HL-60 (cell line): ENCODE measurements around the gene SNX5.

Experiments
- DNase-seq, 2 experiments: peaks; one replicate each; pipeline ENCODE4 v3.0.0-alpha.2; 2010 to 2020; ENCODE audit warnings: low read depth in 1 of 2, low spot score in 1 of 2
- H3K27ac ChIP-seq: fragments of 250-450 bp; sonication (Bioruptor Pico); replicated peaks from 2 replicates; pipeline ENCODE4 v1.5.1; 2020; ENCODE audit warnings: mild to moderate bottlenecking, moderate library complexity
- H3K27me3 ChIP-seq: fragments of 250-450 bp; sonication (Bioruptor Pico); 2 replicates; pipeline ENCODE4 v1.5.1; 2021; ENCODE audit warnings: mild to moderate bottlenecking, moderate library complexity; ENCODE audit not compliant: insufficient read depth, poor library complexity, severe bottlenecking
- H3K4me3 ChIP-seq: replicated peaks from 2 replicates; pipeline ENCODE4 v1.5.1; 2011; ENCODE audit warnings: mild to moderate bottlenecking, control low read depth, low read length; ENCODE audit not compliant: insufficient read depth
- GABPA ChIP-seq: IDR thresholded peaks from 2 replicates; pipeline ENCODE4 v1.6.1; 2012; ENCODE audit warnings: low read depth
- POLR2AphosphoS5 ChIP-seq: IDR thresholded peaks from 2 replicates; pipeline ENCODE4 v1.6.1; 2012; ENCODE audit warnings: low read depth
- REST ChIP-seq: IDR thresholded peaks from 2 replicates; pipeline ENCODE4 v1.6.1; 2012; ENCODE audit warnings: low read depth; ENCODE audit not compliant: insufficient replicate concordance
- SPI1 ChIP-seq: IDR thresholded peaks from 2 replicates; pipeline ENCODE4 v1.6.1; 2012; ENCODE audit warnings: low read depth, mild to moderate bottlenecking, borderline replicate concordance
- TF ChIP-seq, protein P1 (sequence below): IDR thresholded peaks from one replicate; pipeline ENCODE4 v1.5.1; 2011; ENCODE audit warnings: low read length, control low read depth, inconsistent platforms; ENCODE audit not compliant: insufficient read depth

The SNX5 gene

GRCh38 chr20:17936286-17936760 is 32.3 kb downstream of the SNX5 start:
- Histone ChIP-seq H3K27ac (no peak overlapping the region), H3K4me3 (no peak overlapping the region), H3K27me3 (no peaks in the 10 kb centered on the region)
- TF ChIP-seq SPI1 (no peak), POLR2AphosphoS5 (no peak), REST (no peak), GABPA (no peak)
- TF ChIP-seq, protein P1, sequence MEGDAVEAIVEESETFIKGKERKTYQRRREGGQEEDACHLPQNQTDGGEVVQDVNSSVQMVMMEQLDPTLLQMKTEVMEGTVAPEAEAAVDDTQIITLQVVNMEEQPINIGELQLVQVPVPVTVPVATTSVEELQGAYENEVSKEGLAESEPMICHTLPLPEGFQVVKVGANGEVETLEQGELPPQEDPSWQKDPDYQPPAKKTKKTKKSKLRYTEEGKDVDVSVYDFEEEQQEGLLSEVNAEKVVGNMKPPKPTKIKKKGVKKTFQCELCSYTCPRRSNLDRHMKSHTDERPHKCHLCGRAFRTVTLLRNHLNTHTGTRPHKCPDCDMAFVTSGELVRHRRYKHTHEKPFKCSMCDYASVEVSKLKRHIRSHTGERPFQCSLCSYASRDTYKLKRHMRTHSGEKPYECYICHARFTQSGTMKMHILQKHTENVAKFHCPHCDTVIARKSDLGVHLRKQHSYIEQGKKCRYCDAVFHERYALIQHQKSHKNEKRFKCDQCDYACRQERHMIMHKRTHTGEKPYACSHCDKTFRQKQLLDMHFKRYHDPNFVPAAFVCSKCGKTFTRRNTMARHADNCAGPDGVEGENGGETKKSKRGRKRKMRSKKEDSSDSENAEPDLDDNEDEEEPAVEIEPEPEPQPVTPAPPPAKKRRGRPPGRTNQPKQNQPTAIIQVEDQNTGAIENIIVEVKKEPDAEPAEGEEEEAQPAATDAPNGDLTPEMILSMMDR = no peak
- no peak for DNase-seq

- Histone ChIP-seq H3K27ac (no peak overlapping the region), H3K4me3 (no peak overlapping the region), H3K27me3 (no peaks in the 10 kb centered on the region)
- DNase-seq = no peak
- TF ChIP-seq GABPA (no peak), SPI1 (no peak), REST (no peak), POLR2AphosphoS5 (no peak)
- TF ChIP-seq, protein P1 = no peak
Measured at GRCh38 chr20:17935761-17936160, 32.8 kb downstream of the SNX5 start.

- no peak for DNase-seq
- no peaks in the 10 kb centered on the region for H3K27me3 ChIP-seq
- no peak overlapping the region for H3K27ac ChIP-seq
- no peak overlapping the region for H3K4me3 ChIP-seq
- TF ChIP-seq, protein P1 = no peak
Measured at GRCh38 chr20:17935186-17935585, 33.4 kb downstream of the SNX5 start.

DNA sequence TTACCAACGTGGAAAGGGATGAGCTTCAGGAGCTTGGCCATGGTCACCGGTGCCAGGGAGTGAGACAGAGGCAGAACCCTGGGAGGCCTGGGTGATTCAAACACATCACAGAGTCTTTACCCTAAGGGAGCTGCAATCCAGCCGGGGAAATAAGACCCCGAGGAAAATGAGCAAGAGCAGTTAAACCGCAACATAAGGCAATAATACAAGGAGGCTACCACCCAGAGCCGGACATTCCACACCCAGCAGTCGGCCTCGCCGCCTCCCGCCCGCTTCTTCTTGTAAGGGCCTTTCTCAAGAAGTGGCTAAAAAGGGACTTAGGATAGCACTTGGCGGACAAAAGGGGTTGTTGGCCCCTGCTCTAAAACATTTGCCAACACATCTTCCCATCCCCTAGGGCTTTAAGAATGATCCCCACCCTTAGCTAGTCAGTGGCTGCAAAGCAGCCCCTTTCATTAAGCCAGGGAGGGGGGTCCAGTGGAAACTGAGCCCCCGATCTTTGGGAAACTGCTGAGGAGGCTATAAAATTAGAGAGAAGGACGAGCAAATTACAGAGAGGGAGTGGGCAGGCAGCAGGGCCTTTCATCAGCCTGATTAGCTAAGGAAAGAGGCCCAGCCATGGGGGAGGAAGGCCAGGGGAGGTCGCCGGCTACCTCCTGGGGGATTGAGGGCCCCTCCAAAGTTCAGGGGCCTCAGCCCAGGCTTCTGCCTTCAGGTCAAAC is 34.3 kb downstream of the SNX5 start:
- Histone ChIP-seq H3K4me3 (no peak overlapping the region), H3K27me3 (no peaks in the 10 kb centered on the region), H3K27ac (no peak overlapping the region)
- DNase-seq = no peak
- TF ChIP-seq POLR2AphosphoS5 (no peak), SPI1 (no peak), GABPA (no peak), REST (no peak)
- TF ChIP-seq, protein P1 = no peak
